HEK293 (cell line): ENCODE results near the gene NCSTN.

Source experiments
- BCL11B ChIP-seq: fragments of 450-650 bp; formaldehyde crosslinking; IDR thresholded peaks from 2 replicates; pipeline ENCODE4 v1.5.1; 2016; ENCODE audit warnings: low read depth, missing biosample characterization, missing genetic modification characterization
- ELK4 ChIP-seq: IDR thresholded peaks from 2 replicates; pipeline ENCODE4 v1.6.1; 2011; ENCODE audit warnings: mild to moderate bottlenecking, low read depth, low read length, borderline replicate concordance
- FEZF1 ChIP-seq: fragments of 450-650 bp; formaldehyde crosslinking; IDR thresholded peaks from 2 replicates; pipeline ENCODE4 v1.5.1; 2016; ENCODE audit warnings: missing biosample characterization, missing genetic modification characterization
- GLI4 ChIP-seq: fragments of 450-650 bp; formaldehyde crosslinking; IDR thresholded peaks from 2 replicates; pipeline ENCODE4 v1.5.1; 2016; ENCODE audit warnings: missing biosample characterization, missing genetic modification characterization
- GLIS2 ChIP-seq: fragments of 450-650 bp; formaldehyde crosslinking; IDR thresholded peaks from 2 replicates; pipeline ENCODE4 v1.5.1; 2016; ENCODE audit warnings: missing biosample characterization, missing genetic modification characterization
- KLF17 ChIP-seq: fragments of 450-650 bp; formaldehyde crosslinking; IDR thresholded peaks from 2 replicates; pipeline ENCODE4 v1.5.1; 2016; ENCODE audit warnings: missing biosample characterization, missing genetic modification characterization
- KLF8 ChIP-seq: fragments of 450-650 bp; formaldehyde crosslinking; IDR thresholded peaks from 2 replicates; pipeline ENCODE4 v1.5.1; 2016; ENCODE audit warnings: missing biosample characterization, missing genetic modification characterization
- REST ChIP-seq: fragments of 450-650 bp; formaldehyde crosslinking; IDR thresholded peaks from 2 replicates; pipeline ENCODE4 v1.5.1; 2016; ENCODE audit warnings: missing biosample characterization, missing genetic modification characterization
- SP3 ChIP-seq: fragments of 450-650 bp; formaldehyde crosslinking; IDR thresholded peaks from 2 replicates; pipeline ENCODE4 v1.5.1; 2016; ENCODE audit warnings: missing biosample characterization, missing genetic modification characterization
- SP7 ChIP-seq: fragments of 450-650 bp; formaldehyde crosslinking; IDR thresholded peaks from 2 replicates; pipeline ENCODE4 v1.5.1; 2016; ENCODE audit warnings: missing biosample characterization, missing genetic modification characterization
- YY1 ChIP-seq: fragments of 450-650 bp; formaldehyde crosslinking; IDR thresholded peaks from 2 replicates; pipeline ENCODE4 v1.5.1; 2018; ENCODE audit warnings: missing biosample characterization, missing genetic modification characterization
- ZBTB7A ChIP-seq: fragments of 450-650 bp; formaldehyde crosslinking; IDR thresholded peaks from 2 replicates; pipeline ENCODE4 v1.5.1; 2016; ENCODE audit warnings: low read depth, missing biosample characterization, missing genetic modification characterization
- ZFP41 ChIP-seq: fragments of 450-650 bp; formaldehyde crosslinking; IDR thresholded peaks from 2 replicates; pipeline ENCODE4 v1.5.1; 2016; ENCODE audit warnings: missing biosample characterization, missing genetic modification characterization, borderline replicate concordance
- ZNF157 ChIP-seq: fragments of 450-650 bp; formaldehyde crosslinking; IDR thresholded peaks from 2 replicates; pipeline ENCODE4 v1.5.1; 2016; ENCODE audit warnings: missing biosample characterization, missing genetic modification characterization
- ZNF292 ChIP-seq: fragments of 450-650 bp; formaldehyde crosslinking; IDR thresholded peaks from 2 replicates; pipeline ENCODE4 v1.5.1; 2016; ENCODE audit warnings: low read depth, missing biosample characterization, missing genetic modification characterization, borderline replicate concordance
- ZNF335 ChIP-seq: fragments of 450-650 bp; formaldehyde crosslinking; conservative IDR thresholded peaks from 2 replicates; pipeline ENCODE4 v1.5.1; 2016; ENCODE audit warnings: missing biosample characterization, missing genetic modification characterization
- ZNF423 ChIP-seq: fragments of 450-650 bp; formaldehyde crosslinking; IDR thresholded peaks from 2 replicates; pipeline ENCODE4 v1.5.1; 2016; ENCODE audit warnings: missing biosample characterization, missing genetic modification characterization
- ZNF501 ChIP-seq: fragments of 450-650 bp; formaldehyde crosslinking; IDR thresholded peaks from 2 replicates; pipeline ENCODE4 v1.5.1; 2016; ENCODE audit warnings: missing biosample characterization, missing genetic modification characterization
- ZNF518A ChIP-seq: fragments of 450-650 bp; formaldehyde crosslinking; conservative IDR thresholded peaks from 2 replicates; pipeline ENCODE4 v1.5.1; 2016; ENCODE audit warnings: low read depth, missing biosample characterization, missing genetic modification characterization
- ZNF548 ChIP-seq: fragments of 450-650 bp; formaldehyde crosslinking; IDR thresholded peaks from 2 replicates; pipeline ENCODE4 v1.5.1; 2016; ENCODE audit warnings: missing biosample characterization, missing genetic modification characterization
- ZNF626 ChIP-seq: fragments of 450-650 bp; sonication (Bioruptor Pico); formaldehyde crosslinking; IDR thresholded peaks from 2 replicates; pipeline ENCODE4 v1.5.1; 2018; ENCODE audit warnings: missing biosample characterization, missing genetic modification characterization, inconsistent platforms
- ZNF629 ChIP-seq: fragments of 450-650 bp; formaldehyde crosslinking; IDR thresholded peaks from 2 replicates; pipeline ENCODE4 v1.5.1; 2017; ENCODE audit warnings: missing biosample characterization, missing genetic modification characterization
- ZNF645 ChIP-seq: fragments of 450-650 bp; formaldehyde crosslinking; IDR thresholded peaks from 2 replicates; pipeline ENCODE4; 2016; ENCODE audit warnings: missing biosample characterization, missing genetic modification characterization
- ZNF76 ChIP-seq: fragments of 450-650 bp; formaldehyde crosslinking; IDR thresholded peaks from 2 replicates; pipeline ENCODE4; 2016; ENCODE audit warnings: low read depth, missing biosample characterization, missing genetic modification characterization, borderline replicate concordance

NCSTN gene

GRCh38 chr1:160342953-160343869, at the start of gene NCSTN, which contains the start of gene COPA (continued):
- peak; percentile 48 for TF ChIP-seq REST (tag by site-specific recombination)
- peak; percentile 91 for TF ChIP-seq ZNF501
- peak; percentile 69 for TF ChIP-seq ZBTB7A
- TF ChIP-seq KLF8 (tag by site-specific recombination), result peak; percentile 49; the same call in 1 of the 2 replicates
- TF ChIP-seq ZNF76 (tag by site-specific recombination), result peak; percentile 75
- TF ChIP-seq FEZF1, result no peak
- TF ChIP-seq SP7 (tag by site-specific recombination), result peak; percentile 80
- TF ChIP-seq ZFP41 (tag by site-specific recombination), result no peak
- TF ChIP-seq ZNF645, result no peak
- no peak for TF ChIP-seq BCL11B (tag by site-specific recombination)
- peak; percentile 98 for TF ChIP-seq ZNF629 (tag by site-specific recombination)
- TF ChIP-seq ZNF548 (tag by site-specific recombination), result no peak
- no peak for TF ChIP-seq ZNF626 (tag by site-specific recombination)
- TF ChIP-seq ZNF423, result peak; percentile 13; the same call in 1 of the 2 replicates
- peak; percentile 79 for TF ChIP-seq ZNF518A
- peak; percentile 86; the same call in 1 of the 2 replicates for TF ChIP-seq GLI4 (tag by site-specific recombination)
- TF ChIP-seq GLIS2 (tag by site-specific recombination), result peak; percentile 89
- TF ChIP-seq SP3 (tag by site-specific recombination), result peak; percentile 51
- TF ChIP-seq ZNF335 (tag by site-specific recombination), result peak; percentile 88
- TF ChIP-seq ZNF157 (tag by site-specific recombination), result peak; percentile 34; the same call in 1 of the 2 replicates
- TF ChIP-seq KLF17, result peak; percentile 29; the same call in 1 of the 2 replicates
- TF ChIP-seq ZNF292, result no peak
- peak; percentile 75; the same call in 1 of the 2 replicates for TF ChIP-seq ELK4
- peak; percentile 93 for TF ChIP-seq YY1
